SK-N-SH treated with all-trans-retinoic acid at 6 μM for 48 hours (cell line): ENCODE data around the gene TMEM163.

Source experiments
- ATAC-seq: fragments of 200-7000 bp; cut with Tn5 transposase; 3 replicates; pipeline ENCODE4 v1.9.1; 2020; ENCODE audit warnings: mild to moderate bottlenecking, moderate library complexity
- ARNTL ChIP-seq: fragments of 450-650 bp; formaldehyde crosslinking; IDR thresholded peaks from 2 replicates; pipeline ENCODE4 v1.5.0; 2020; ENCODE audit warnings: low read depth, mild to moderate bottlenecking, moderate library complexity, borderline replicate concordance
- BACH2 ChIP-seq: fragments of 250-450 bp; sonication (Bioruptor Pico); IDR thresholded peaks from 2 replicates; pipeline ENCODE4 v1.9.0; 2021; ENCODE audit warnings: mild to moderate bottlenecking, borderline replicate concordance
- CREB5 ChIP-seq: fragments of 250-450 bp; sonication (Bioruptor Pico); IDR thresholded peaks from 2 replicates; pipeline ENCODE4 v1.5.1; 2020; ENCODE audit warnings: low read depth, mild to moderate bottlenecking, moderate library complexity
- CSDC2 ChIP-seq: fragments of 250-450 bp; sonication (Bioruptor Pico); IDR thresholded peaks from 2 replicates; pipeline ENCODE4 v1.5.0; 2020; ENCODE audit warnings: mild to moderate bottlenecking, moderate library complexity
- ISL1 ChIP-seq: fragments of 250-450 bp; sonication (Bioruptor Pico); IDR thresholded peaks from 2 replicates; pipeline ENCODE4 v2.1.2; 2022; ENCODE audit warnings: mild to moderate bottlenecking, moderate library complexity
- OSR1 ChIP-seq: fragments of 250-450 bp; sonication (Bioruptor Pico); IDR thresholded peaks from 2 replicates; pipeline ENCODE4 v1.8.0; 2022; ENCODE audit warnings: moderate library complexity, mild to moderate bottlenecking, inconsistent platforms
- PATZ1 ChIP-seq: fragments of 250-450 bp; sonication (Bioruptor Pico); IDR thresholded peaks from 2 replicates; pipeline ENCODE4 v1.8.0; 2020; ENCODE audit warnings: mild to moderate bottlenecking, moderate library complexity, borderline replicate concordance
- POU6F1 ChIP-seq: fragments of 250-450 bp; sonication (Bioruptor Pico); IDR thresholded peaks from 2 replicates; pipeline ENCODE4 v1.8.0; 2021; ENCODE audit warnings: low read depth, mild to moderate bottlenecking, moderate library complexity, borderline replicate concordance
- PPARA ChIP-seq: fragments of 250-450 bp; sonication (Bioruptor Pico); IDR thresholded peaks from 2 replicates; pipeline ENCODE4 v1.5.0; 2020; ENCODE audit warnings: mild to moderate bottlenecking, borderline replicate concordance
- RARB ChIP-seq: fragments of 250-450 bp; sonication (Bioruptor Pico); IDR thresholded peaks from 2 replicates; pipeline ENCODE4 v1.8.0; 2021; ENCODE audit warnings: mild to moderate bottlenecking, moderate library complexity
- SNAI2 ChIP-seq: fragments of 250-450 bp; sonication (Bioruptor Pico); IDR thresholded peaks from 2 replicates; pipeline ENCODE4 v1.5.0; 2020; ENCODE audit warnings: mild to moderate bottlenecking, moderate library complexity
- TCF4 ChIP-seq: fragments of 250-450 bp; sonication (Bioruptor Pico); IDR thresholded peaks from 2 replicates; pipeline ENCODE4 v1.8.0; 2021; ENCODE audit warnings: mild to moderate bottlenecking, moderate library complexity, borderline replicate concordance
- TOX ChIP-seq: fragments of 250-450 bp; sonication (Bioruptor Pico); IDR thresholded peaks from 2 replicates; pipeline ENCODE4 v1.8.0; 2021; ENCODE audit warnings: mild to moderate bottlenecking, moderate library complexity, borderline replicate concordance
- TSHZ2 ChIP-seq: fragments of 250-450 bp; sonication (Bioruptor Pico); IDR thresholded peaks from 2 replicates; pipeline ENCODE4 v1.5.0; 2020; ENCODE audit warnings: mild to moderate bottlenecking, moderate library complexity
- ZC3H10 ChIP-seq: fragments of 250-450 bp; sonication (Bioruptor Pico); IDR thresholded peaks from 2 replicates; pipeline ENCODE4 v1.5.1; 2021; ENCODE audit warnings: mild to moderate bottlenecking, moderate library complexity
- ZFP3 ChIP-seq: fragments of 250-450 bp; sonication (Bioruptor Pico); IDR thresholded peaks from 2 replicates; pipeline ENCODE4 v1.5.0; 2020; ENCODE audit warnings: mild to moderate bottlenecking, moderate library complexity
- ZFP30 ChIP-seq: fragments of 450-650 bp; formaldehyde crosslinking; IDR thresholded peaks from 2 replicates; pipeline ENCODE4 v1.5.0; 2022; ENCODE audit warnings: mild to moderate bottlenecking, moderate library complexity
- ZNF565 ChIP-seq: fragments of 450-650 bp; formaldehyde crosslinking; conservative IDR thresholded peaks from 2 replicates; pipeline ENCODE4 v1.5.0; 2020; ENCODE audit warnings: low read depth, mild to moderate bottlenecking, moderate library complexity
- ZNF70 ChIP-seq: fragments of 450-650 bp; formaldehyde crosslinking; IDR thresholded peaks from 2 replicates; pipeline ENCODE4 v1.5.0; 2020; ENCODE audit warnings: mild to moderate bottlenecking, moderate library complexity
- ZNF8 ChIP-seq: fragments of 450-650 bp; formaldehyde crosslinking; IDR thresholded peaks from 2 replicates; pipeline ENCODE4 v1.5.0; 2020; ENCODE audit warnings: mild to moderate bottlenecking, moderate library complexity

Gene TMEM163

GRCh38 chr2:134555411-134555810, 163.4 kb downstream of the TMEM163 start:
- TF ChIP-seq OSR1 (CRISPR knock-in tag) = no peak
- no peak for TF ChIP-seq RARB (CRISPR knock-in tag)
- TF ChIP-seq TCF4 (CRISPR knock-in tag) = no peak
- TF ChIP-seq ZC3H10 = no peak
- TF ChIP-seq ZFP30 (CRISPR knock-in tag) = no peak
- TF ChIP-seq ZFP3 (CRISPR knock-in tag) = no peak

GRCh38 chr2:134553657-134554056, 165.1 kb downstream of the TMEM163 start:
- ATAC-seq = no peak
- TF ChIP-seq SNAI2 (CRISPR knock-in tag) (no peak), TOX (no peak), OSR1 (CRISPR knock-in tag) (no peak), BACH2 (no peak), PATZ1 (CRISPR knock-in tag) (no peak), POU6F1 (CRISPR knock-in tag) (no peak), TCF4 (CRISPR knock-in tag) (no peak)

More at GRCh38 chr2:134555411-134555810, 163.4 kb downstream of the TMEM163 start:
- ATAC-seq = no peak

- no peak for ATAC-seq
- no peak for TF ChIP-seq CSDC2 (CRISPR knock-in tag)
- no peak for TF ChIP-seq ZFP3 (CRISPR knock-in tag)
- no peak for TF ChIP-seq ARNTL (CRISPR knock-in tag)
Measured at GRCh38 chr2:134550566-134551164, 168.1 kb downstream of the TMEM163 start.

- ATAC-seq = no peak
- no peak for TF ChIP-seq ZNF8 (CRISPR knock-in tag)
- TF ChIP-seq TCF4 (CRISPR knock-in tag) = no peak
- no peak for TF ChIP-seq ZNF70 (CRISPR knock-in tag)
- TF ChIP-seq POU6F1 (CRISPR knock-in tag) = no peak
- no peak for TF ChIP-seq ISL1 (CRISPR knock-in tag)
- no peak for TF ChIP-seq ZC3H10
- no peak for TF ChIP-seq CREB5 (CRISPR knock-in tag)
- no peak for TF ChIP-seq TOX
- TF ChIP-seq ZFP3 (CRISPR knock-in tag) = no peak
- TF ChIP-seq CSDC2 (CRISPR knock-in tag) = no peak
- no peak for TF ChIP-seq ARNTL (CRISPR knock-in tag)
- TF ChIP-seq PATZ1 (CRISPR knock-in tag) = no peak
- TF ChIP-seq PPARA (CRISPR knock-in tag) = no peak
- no peak for TF ChIP-seq ZNF565 (CRISPR knock-in tag)
- no peak for TF ChIP-seq SNAI2 (CRISPR knock-in tag)
- TF ChIP-seq RARB (CRISPR knock-in tag) = no peak
- no peak for TF ChIP-seq OSR1 (CRISPR knock-in tag)
- TF ChIP-seq ZFP30 (CRISPR knock-in tag) = no peak
- TF ChIP-seq BACH2 = no peak
- no peak for TF ChIP-seq TSHZ2 (CRISPR knock-in tag)
Measured at GRCh38 chr2:134549104-134549503, 169.7 kb downstream of the TMEM163 start.
